Astrocyte (in vitro differentiated cells and primary cell): ENCODE measurements around the gene WDR75.

ENCODE experiments used
- CTCF ChIP-seq: IDR thresholded peaks from 2 replicates; pipeline ENCODE4 v1.5.1; 2011; ENCODE audit warnings: low read depth, mild to moderate bottlenecking, inconsistent platforms, low read length, moderate library complexity; ENCODE audit not compliant: insufficient read depth
- EZH2 ChIP-seq: IDR thresholded peaks from 2 replicates; pipeline ENCODE4 v1.6.1; 2012; ENCODE audit warnings: mild to moderate bottlenecking, low read length, inconsistent platforms; ENCODE audit not compliant: insufficient read depth

- TF ChIP-seq CTCF = no peak
- TF ChIP-seq EZH2 = no peak
These were observed 76.7 kb downstream of the WDR75 start for GRCh38 chr2:189517847-189518535.
